Measurements from ENCODE around the gene ZNF747. TPM values are rescaled to one million over a fixed set of nuclear protein-coding genes. Genes with fewer than 3 reads are reported as not detected.
"Not testable (repeated sequence)": the region's sequence is repeated elsewhere in the genome, so short reads cannot be mapped to it uniquely, and the experiment has no call there.

The ZNF747 gene
- total and polyA plus RNA-seq, 8 donors, result 6.6 to 11.8 (median 9.0) TPM

- Histone ChIP-seq H3K27ac (no peak overlapping the region), H3K9me3 (no peaks in the 10 kb centered on the region), H3K36me3 (no peaks in the 10 kb centered on the region), H3K4me1 (peaks cover 0 to 9% of the 10 kb centered on the region in 2 donors), H3K4me3 (no peak overlapping the region), H3K27me3 (no peaks in the 10 kb centered on the region)
- intact Hi-C loops (cut with DNase I), result no loop called here
- DNase-seq (peak in 1 of 4 donors; percentile 24), ATAC-seq (peak; percentile 26)
- TF ChIP-seq CTCF (IDR thresholded peaks at IDR 0.05), result no peak
Observed at GRCh38 chr16:30546115-30546514, 11.5 kb upstream of the ZNF747 start.

GRCh38 chr16:30543067-30543466 lies 8.4 kb upstream of the ZNF747 start:
- H3K4me3 ChIP-seq, result no peak overlapping the region
- no peaks in the 10 kb centered on the region for H3K27me3 ChIP-seq
- intact Hi-C loops (cut with DNase I), result no loop called here

DNA sequence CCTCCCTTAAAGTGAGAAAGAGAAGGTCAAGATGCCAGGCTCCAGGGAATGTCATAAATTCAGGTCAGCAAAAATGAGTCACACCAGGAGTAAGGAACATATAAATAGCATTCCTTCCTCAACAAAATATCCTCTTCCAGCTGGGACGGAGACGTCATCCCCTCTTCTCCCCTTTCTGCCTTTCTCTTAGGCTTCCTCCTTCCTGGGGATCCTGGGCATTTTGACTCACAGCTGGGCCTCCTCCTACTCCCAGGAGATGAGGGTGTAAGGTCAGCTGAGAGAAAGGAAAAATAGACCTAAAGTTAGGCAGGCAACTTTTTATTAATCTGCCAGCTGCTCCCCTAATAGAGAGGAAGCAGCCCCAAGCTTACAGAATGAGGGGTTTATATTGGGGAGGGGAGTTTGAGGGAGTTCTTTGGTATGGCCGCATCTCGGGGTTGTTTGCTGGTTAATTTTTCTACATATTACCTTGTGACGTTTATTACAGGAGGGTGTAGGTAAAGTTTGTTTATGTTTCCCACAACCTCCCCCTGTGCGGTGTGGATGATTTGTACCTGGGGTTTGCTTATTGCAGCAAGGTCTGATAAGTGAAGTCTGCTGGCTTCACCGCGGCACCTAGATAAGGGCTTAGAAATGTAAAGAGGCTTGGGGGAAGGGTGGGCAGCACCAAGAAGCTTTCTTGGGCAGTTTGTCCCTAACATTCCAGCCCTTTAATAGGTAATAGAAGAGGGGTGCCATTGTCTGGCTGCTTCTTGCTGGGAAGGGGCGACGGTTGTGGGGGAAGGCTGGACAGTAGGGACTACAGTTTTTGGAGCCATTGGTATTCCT lies 7.1 kb upstream of the ZNF747 start:
- ATAC-seq, result peak; percentile 26
- intact Hi-C loops (cut with DNase I), result no loop called here
- no peak overlapping the region for H3K4me3 ChIP-seq
- peaks cover 0 to 11% of the 10 kb centered on the region in 2 donors for H3K4me1 ChIP-seq
- no peaks in the 10 kb centered on the region for H3K27me3 ChIP-seq
- peak in 2 of 4 donors; percentile 12 to 33 for DNase-seq
- no peak for TF ChIP-seq CTCF (IDR thresholded peaks at IDR 0.05)
- no peaks in the 10 kb centered on the region for H3K9me3 ChIP-seq
- no peaks in the 10 kb centered on the region for H3K36me3 ChIP-seq
- no peak overlapping the region for H3K27ac ChIP-seq

More at GRCh38 chr16:30543067-30543466, 8.4 kb upstream of the ZNF747 start:
- Histone ChIP-seq H3K4me1 (peaks cover 0 to 8% of the 10 kb centered on the region in 2 donors), H3K36me3 (no peaks in the 10 kb centered on the region), H3K9me3 (no peaks in the 10 kb centered on the region), H3K27ac (no peak overlapping the region)
- ATAC-seq, result no peak
- no peak for DNase-seq
- no peak for TF ChIP-seq CTCF (IDR thresholded peaks at IDR 0.05)

- H3K36me3 ChIP-seq; H3K27ac ChIP-seq; H3K9me3 ChIP-seq; DNase-seq; H3K27me3 ChIP-seq; ATAC-seq; H3K4me3 ChIP-seq; intact Hi-C loops (cut with DNase I): not testable (repeated sequence)
- H3K4me1 ChIP-seq, result peaks cover 3 to 11% of the 10 kb centered on the region in 2 donors
Observed at GRCh38 chr16:30540916-30541464, 6.3 kb upstream of the ZNF747 start.

DNA sequence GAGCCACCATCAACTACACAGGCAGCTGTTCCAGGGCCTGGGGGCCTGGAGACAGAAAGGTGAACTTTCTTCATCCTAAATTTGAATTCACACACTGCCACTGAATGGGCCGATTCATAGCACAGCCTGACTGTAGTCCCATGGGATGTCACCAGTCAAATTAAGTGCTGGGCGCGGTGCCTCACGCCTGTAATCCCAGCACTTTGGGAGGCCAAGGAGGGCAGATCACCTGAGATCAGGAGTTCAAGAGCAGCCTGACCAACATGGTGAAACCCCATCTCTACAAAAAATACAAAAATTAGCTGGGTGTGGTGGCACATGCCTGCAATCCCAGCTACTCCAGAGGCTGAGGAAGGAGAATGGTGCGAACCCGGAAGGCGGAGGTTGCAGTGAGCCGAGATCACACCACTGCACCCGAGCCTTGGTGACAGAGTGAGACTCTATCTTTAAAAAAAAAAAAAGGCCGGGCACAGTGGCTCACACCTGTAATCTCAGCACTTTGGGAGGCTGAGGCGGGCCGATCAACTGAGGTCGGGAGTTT lies 5.4 kb upstream of the ZNF747 start:
- not testable (repeated sequence) for H3K27ac ChIP-seq

More for the DNA sequence above, 5.4 kb upstream of the ZNF747 start:
- H3K9me3 ChIP-seq; H3K27me3 ChIP-seq; intact Hi-C loops (cut with DNase I); H3K36me3 ChIP-seq; ATAC-seq; H3K4me3 ChIP-seq: not testable (repeated sequence)
- DNase-seq, result peak in 1 of 4 donors; percentile 34
- peaks cover 5 to 19% of the 10 kb centered on the region in 2 donors for H3K4me1 ChIP-seq
